Measurements from ENCODE around the gene TMEM154. TPM values are rescaled to one million over a fixed set of nuclear protein-coding genes. Genes with fewer than 3 reads are reported as not detected.

The TMEM154 gene
- total RNA-seq, 1 experiment from 2014 or later, result 4.2 TPM

DNA sequence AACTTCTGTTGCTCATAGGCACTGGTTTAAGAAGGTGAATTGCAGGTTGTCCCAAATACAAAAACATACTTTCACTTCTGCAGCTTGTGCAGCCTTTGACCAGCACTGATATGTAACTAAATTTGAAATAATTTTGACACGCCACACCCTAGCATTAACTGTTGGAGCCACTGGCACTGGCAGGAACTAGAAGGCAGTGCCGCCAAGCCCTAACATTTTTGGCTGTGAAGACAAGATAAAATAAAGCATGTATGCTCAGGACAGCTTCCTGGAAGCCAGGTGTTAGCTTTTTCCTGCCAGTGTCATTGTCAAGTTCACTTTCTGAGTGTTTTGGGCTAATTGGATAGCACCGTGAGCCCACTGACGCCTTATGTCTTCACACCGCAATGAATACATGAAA lies 78.6 kb downstream of the TMEM154 start:
- no peak for DNase-seq (ENCODE audit: extremely low read depth, low read depth)

DNA sequence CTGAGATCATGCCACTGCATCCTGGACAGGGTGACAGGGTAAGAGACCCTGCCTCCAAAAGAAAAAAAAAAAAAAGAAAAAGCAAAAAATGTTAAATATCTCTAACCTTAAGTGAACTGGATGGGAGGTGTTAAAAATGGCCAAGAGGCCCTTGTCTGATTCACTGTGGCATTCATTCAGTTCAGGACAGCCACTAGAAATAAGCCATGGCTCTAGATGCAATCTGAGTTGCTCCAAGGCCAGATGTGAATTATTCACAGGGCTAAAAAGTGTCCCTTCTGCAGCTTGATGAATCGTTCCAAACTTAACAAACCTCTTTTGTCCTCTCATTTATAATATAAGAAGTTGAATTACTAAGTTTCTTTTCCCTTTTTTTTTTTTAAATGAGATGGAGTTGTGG lies 80.2 kb downstream of the TMEM154 start:
- no peak for DNase-seq (ENCODE audit: extremely low read depth, low read depth)

DNA sequence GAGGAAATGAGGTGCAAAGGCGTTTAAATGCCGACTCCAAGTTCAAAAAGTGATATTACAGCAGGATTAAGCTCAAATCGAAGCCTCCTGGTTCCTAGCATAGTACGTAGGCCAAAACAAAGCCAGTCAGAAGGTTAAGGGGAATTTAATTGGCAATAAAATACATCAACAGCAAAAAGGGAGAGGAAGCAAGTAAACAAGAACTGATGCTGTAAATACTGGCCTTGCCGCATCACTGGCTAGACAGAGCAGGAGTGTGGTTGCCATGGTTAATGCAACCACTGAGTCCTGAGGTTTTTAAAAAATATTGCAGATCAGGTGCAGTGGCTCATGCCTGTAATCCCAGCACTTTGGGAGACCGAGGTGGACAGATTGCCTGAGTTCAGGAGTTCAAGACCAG lies 80.7 kb downstream of the TMEM154 start:
- no peak for DNase-seq (ENCODE audit: extremely low read depth, low read depth)

DNA sequence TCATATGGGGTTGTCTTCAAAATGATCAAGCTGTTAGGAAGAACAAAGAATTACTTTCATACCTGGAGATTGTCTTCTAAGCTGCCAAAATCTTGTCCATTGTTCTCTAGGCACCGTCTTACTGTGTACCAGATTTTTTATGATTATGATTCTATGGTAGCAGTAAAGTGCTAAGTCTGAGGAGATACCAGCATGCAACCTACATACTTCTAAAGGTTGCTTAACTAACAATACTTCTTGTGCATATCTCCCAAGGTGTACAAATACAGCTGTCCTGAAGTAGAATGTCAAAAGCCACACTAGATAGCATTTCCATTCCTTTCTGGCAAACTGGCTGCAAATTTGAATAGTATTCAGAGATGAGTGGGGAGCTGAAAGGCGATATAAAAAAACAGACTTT lies 81.3 kb downstream of the TMEM154 start:
- no peak for DNase-seq (ENCODE audit: extremely low read depth, low read depth)

DNA sequence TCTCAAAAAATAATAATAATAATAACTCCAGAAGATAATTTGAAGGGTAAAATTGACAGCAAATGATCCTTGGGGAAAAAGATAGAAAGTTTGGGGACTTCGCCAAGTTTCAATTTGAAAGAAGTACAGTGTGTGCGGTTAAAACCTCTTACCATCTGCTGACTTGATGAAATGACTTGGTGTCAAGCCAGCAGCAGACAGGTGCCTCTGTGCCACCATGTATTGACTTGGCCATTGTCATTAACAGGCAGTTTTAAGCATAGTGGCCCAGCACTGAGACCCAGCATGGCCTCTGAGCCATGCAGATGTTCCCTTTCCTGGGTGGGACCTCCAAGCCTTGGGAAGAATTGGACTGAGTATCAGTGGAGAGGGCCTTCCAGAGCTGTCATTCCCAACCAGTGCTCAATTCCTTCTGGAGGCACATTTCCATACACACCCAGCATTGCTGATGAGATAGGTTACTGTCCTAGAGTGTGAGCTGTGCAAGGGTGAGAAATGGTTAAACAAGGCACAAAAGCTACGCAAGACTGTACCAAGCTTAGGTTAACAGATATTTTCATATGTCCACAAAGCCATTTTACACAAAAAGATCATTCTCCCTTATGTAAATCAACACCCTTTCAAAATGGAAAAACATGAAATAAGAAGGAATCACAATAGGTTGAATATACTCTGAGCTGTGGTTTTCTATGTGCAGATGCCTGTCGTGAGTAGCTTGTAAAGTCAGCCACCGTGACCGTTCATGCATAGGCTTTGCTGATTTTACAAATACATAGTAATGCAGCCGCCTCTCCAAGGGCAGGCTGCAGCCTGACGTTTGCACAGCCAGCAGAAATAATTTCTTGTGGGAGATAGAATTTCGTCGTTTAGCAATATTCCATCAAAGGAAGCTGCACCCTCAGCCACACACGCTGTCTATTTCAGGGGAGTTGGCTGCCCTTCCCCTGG lies 84.5 kb downstream of the TMEM154 start:
- no peak for DNase-seq (ENCODE audit: extremely low read depth, low read depth)

DNA sequence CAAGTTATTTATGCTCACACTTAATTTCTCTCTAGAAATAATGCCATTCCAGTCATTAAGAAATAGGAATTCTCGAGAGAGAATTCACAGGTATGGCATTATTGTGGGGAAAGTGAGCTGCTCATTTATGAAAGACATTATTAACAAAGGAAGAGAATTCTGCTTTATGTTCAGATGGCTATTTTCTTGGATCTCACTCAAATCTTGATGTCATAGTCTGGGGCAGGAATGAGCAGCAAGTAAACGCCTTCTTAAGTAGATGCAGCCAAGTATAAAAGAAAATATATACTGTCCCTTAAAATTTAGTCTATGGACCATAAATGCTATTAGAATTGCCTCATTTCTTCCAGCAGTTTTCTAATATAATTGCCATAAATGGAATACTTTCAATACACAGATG lies 85.7 kb downstream of the TMEM154 start:
- no peak for DNase-seq (ENCODE audit: extremely low read depth, low read depth)

DNA sequence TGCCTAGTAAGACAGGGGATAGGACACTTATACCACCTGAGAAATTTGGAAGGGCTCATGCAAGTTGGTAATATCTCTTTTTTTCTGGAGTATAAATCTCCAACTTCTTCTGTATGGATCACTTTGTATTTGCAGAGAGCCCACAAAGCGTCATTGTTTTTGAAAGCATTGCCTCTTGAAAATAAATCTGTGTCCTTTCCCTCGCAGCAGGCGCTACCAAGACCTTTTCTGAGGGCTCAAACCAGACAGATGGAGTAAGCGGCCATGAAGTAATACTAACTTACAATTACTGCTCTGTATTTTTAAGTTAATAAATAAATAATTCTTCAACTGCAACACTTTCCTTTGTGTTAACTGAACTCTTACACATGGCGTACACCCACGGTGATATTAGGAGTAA lies 87.9 kb downstream of the TMEM154 start:
- no peak for DNase-seq (ENCODE audit: extremely low read depth, low read depth)

DNA sequence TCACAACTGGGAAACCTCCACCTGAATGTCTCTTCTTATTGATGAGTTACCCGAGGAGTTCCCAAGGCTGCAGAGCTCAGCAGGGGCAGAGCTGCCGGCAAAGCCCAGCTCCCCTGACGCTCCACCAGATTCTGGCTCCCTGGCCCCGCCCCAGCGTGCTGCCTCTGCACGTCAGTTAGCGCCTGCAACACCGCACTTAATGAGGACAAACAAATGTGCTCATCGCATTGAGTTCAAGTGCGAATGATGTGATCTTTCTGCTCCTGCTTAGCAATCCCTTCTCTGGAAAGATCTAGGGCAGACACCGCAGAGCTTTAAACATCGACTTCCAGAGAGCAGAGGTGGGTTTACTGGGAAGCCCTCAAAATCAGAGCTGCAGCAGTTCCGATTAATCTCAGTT lies 88.4 kb downstream of the TMEM154 start:
- peak; percentile 13 for DNase-seq (ENCODE audit: extremely low read depth, low read depth)

DNA sequence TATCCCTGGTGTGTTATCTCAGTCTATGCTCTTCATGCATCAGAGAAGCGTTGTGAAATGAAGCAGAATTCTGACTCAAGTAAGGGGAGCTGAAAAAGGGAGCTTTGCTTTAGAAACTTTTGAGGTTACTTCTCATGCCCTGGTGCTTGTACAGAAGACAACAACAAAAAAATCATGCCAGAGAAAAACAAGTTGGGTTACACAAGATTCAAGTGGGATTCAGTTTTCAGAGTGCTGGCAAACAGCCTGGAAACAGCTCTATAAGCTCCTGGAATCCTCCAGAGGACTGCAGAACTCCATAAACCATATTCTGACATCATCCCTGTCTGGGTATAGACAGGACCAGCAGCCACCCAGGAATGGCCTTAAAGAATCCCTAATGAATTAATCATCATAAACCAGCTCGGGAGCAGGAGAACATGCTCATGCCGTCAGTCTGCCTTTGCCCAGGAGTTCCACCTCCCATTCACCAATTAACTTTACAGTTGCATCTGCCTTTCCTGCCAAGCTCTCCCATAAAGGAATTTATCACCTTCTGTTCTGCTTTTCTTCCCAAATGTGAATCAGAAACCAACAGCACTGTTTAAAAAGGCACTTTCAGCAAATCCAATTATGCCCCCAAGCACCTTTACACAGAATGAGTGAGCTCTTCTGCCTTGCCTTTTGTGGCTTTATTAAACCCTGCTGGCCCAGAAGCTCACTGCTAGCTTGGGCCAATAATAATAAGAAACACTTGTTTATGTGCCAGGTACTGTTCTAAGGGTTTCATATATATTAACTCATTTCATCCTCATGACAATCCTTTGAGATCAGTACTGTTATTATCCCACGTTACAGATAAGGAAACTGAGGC lies 89.4 kb downstream of the TMEM154 start:
- no peak for DNase-seq (ENCODE audit: extremely low read depth, low read depth)

DNA sequence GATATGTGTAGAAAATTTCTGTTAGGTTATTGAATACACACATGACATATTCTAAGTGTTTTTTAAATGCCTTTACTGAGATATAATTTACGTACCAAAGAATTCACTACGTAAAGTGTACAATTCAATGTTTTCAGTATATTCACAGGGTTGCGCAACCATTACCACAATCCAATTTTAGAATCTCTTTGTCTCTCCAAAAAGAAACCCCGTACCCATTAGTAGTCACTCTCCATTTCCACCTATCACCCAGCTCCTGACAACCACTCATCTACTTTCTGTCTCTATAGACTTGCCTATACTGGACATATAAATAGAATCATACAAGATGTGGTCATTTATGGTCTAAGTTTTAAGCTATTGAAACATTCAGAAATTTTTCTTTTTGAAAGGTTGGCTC lies 90.9 kb downstream of the TMEM154 start:
- DNase-seq (ENCODE audit: extremely low read depth, low read depth), result no peak

DNA sequence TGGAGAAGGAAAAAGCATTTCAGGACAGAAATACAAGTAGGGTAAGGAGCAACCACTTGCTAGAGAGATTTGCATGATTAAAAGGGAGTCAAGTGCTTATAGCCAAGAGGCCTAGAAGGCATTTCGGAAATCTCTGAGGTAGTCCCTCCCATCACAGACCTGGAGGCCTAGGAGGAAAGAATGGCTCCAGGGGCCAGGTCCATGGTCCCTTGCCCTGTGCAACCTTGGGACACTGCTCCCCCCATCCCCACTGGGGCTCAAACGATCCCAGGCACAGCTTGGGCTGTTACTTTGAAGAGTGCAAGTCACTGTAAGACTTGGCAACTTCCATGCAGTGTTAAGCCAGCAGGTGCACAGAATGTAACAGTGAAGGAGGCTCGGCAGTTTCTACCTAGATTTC lies 92.7 kb downstream of the TMEM154 start:
- DNase-seq (ENCODE audit: extremely low read depth, low read depth), result no peak

DNA sequence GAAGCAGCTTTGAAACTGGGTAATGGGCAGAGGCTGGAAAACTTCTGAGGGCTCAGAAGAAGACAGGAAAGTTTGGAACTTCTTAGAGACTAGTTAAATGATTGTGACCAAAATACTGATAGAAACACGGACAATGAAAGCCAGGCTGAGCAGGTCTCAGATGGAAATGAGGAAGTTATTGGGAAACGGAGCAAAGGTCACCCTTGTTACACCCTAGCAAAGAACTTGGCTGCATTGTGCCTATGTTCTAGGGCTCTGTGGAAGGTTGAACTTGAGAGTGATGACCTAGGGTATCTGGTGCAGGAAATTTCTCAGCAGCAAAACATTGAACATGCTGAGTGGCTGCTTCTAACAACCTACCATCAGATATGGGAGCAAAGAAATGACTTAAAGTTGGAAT lies 93.1 kb downstream of the TMEM154 start:
- no peak for DNase-seq (ENCODE audit: extremely low read depth, low read depth)

DNA sequence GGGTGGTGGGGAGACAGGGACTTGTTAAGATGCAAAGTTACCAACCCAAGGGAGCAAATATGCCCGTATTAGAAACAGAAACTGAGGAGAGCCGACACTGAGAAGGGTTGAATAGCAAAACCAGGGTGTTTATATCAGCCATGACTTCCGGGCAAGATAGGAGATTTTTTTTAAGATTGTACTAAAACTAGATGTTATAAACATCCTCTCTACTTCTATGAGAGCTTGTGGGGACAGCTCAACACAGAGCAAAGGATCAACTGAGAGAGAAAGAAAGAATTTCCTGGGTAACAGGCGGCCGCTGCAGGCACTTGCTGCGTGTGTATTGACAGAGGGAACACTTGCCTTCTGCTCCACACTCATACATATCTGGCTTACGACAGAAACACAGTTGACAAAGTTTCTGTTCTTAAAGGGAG lies 94.8 kb downstream of the TMEM154 start:
- no peak for DNase-seq (ENCODE audit: extremely low read depth, low read depth)

DNA sequence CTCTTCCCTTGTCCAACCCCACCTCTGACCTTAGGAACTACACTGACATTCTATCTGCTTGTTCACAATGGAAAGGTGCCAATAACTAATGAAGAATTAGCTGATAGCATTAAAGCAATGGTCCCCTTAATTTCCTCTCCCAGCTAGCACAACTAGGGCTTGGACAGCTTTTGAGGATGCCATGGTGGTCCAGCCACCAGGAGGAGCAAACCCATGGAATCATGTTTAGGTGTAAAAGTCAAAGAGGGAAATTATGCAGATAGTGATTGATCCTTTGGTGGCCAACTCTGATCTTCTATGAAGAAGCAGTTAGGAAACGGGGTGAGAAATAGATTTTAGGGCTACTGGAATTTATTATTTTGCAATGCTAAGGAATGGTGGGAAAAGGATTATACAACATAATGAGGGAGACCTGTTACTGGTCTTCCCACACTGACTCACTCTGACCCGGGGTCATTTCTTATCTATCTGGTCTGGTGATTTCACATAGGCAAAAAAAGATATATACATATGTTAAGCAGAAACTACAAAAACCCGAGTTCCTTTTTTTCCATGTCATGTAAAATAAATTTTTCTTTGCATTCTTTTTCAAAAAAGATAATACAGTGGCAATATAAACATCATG lies 98.1 kb downstream of the TMEM154 start:
- DNase-seq (ENCODE audit: extremely low read depth, low read depth), result no peak

DNA sequence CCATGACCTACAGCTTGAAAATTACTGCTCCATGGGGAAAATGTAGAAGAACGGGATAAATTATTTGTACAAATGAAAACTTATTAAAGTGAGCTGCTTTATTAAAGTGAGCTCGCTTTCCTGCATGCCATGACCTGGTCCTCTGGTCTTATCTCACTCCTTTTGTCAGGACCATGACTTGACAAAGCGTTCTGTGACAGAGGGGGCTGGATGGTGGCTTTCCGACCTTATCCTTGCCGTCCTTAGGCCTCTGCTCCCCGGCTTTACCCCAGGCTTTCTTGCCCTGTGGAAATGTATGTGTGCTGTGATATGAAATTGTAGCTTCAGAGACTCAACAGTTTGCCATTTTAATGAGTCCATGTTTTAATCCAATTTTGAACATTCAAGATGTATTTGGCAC lies 99.9 kb downstream of the TMEM154 start:
- DNase-seq (ENCODE audit: extremely low read depth, low read depth), result no peak

DNA sequence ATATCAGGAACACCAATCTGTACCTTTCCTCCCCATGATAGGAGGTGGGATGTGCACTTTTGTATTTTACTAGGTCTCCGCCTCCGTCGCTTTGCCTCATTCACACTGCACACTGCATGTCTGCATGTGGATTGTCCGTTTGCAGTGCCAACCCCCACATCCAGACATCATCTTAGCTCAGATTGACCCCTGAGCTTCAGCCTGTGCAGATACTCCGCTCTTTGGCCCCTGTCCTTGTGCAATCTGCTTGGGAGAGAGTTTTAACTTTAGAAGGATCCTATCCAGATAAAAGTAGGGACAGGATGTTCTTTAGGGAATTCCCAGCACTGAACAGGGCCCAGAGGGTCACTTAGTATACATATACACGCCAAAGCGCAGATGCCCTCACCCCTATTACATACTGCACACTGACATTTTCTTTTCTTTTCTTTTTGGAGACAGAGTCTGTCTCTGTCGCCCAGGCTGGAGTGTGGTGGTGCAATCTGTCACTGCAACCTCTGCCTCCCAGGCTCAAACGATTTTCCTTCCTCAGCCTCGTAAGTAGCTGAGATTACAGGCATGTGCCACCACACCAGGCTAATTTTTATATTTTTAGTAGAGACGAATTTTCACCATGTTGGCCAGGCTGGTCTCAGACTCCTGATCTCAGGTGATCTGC lies 100.6 kb downstream of the TMEM154 start:
- DNase-seq (ENCODE audit: extremely low read depth, low read depth), result no peak

DNA sequence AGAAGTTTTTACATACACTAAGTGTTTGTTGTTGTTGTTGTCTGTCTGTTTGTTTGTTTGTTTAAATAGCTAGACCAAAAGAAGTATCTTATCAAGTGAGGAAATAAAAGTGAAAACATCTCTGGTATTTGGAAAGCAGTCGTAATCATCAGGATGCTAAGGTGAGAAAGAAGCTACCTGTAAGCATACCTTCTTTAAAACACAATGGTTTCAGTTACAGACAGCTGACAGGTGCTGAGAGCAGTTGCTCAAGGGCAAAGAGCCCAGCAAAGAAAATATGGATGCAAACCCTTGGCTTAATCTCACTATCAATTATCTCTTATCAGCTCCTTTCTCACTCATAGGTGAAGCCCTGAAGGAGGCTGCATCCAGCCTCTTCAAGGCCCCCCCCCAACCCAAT lies 101.1 kb downstream of the TMEM154 start:
- no peak for DNase-seq (ENCODE audit: extremely low read depth, low read depth)

DNA sequence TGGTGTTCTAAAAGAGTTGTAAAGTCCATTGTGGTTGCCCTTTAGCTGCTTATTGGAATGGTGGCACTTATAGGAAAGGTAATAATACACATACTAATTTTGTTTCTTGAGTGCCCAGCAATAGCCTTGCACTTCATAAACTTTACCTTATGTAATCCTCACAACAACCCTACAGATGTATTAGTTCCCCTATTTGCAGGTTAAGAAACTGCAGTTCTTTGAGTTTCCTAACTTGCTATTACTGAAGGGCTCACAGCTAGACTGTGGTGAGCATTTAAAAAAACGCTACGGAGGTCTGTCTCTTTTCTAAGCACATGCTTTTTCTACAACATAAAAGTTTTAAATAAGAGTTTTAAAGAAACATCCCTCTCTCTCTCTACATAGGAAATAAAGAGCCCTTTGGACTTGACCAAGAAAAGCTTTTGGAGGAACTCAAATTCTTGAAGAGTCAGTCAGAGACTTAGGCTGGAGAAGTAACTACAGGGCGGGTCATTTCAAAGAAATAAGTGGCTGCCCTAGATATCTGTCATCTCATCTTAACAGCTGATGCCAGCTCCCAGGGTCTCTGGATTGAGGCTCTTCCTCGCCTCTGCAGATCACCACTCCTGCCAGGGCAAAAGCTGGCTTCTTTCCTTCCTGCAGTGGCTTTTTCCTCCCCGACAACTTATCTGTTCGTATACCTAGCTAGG lies 101.9 kb downstream of the TMEM154 start:
- DNase-seq (ENCODE audit: extremely low read depth, low read depth), result no peak

DNA sequence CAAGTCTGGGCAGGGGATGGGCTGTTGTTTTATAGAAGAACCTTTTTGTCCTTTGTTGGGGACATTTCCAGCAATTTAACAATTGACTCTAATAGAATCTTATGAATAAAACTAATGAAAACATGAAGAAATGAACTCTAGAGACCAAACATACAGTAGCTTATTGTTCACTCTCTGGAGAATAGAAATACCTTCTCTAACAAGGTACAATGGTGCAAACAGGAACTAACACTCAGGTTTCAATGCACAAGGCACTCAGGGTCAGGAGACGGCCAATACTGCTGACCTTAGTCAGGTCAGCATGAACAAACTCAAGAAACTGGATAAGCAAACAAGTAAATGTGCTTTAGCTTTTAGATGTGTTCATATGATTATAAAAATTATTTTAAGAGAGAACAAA lies 104.3 kb downstream of the TMEM154 start:
- no peak for DNase-seq (ENCODE audit: extremely low read depth, low read depth)

DNA sequence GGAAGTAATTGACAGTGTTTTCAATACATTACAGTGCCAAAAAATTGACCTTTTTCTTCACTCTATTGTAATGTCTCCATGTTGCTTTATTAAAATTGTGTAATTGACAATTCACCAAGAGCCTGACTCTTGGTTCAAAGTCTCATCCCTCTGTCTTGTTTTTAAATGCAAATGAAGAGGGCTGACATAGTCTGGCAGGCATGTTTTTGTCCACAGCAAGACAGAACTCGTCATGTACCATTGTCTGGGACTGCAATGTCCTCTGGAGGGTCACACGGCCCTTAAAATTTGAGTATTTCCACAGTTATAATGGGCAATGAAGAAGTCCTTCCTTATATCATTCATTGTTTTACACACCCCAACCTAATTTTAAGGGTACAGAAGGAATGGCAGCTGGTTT lies 105.9 kb downstream of the TMEM154 start:
- DNase-seq (ENCODE audit: extremely low read depth, low read depth), result no peak
